HepG2 (cell line): ENCODE measurements around the gene NEURL2. TPM values are rescaled to one million over a fixed set of nuclear protein-coding genes. Genes with fewer than 3 reads are reported as not detected.

Experiments
- ATAC-seq: fragments of 200-7000 bp; cut with Tn5 transposase; 3 replicates; pipeline ENCODE4 v1.9.1; 2020; ENCODE audit warnings: mild to moderate bottlenecking, moderate library complexity
- BruUV-seq: library from RNA; stranded (reverse); fragments of 400-500 nt; replicated peaks from 2 replicates; lab custom pipeline; 2021; lab: Mats Ljungman, UMichigan
- CTCF ChIA-PET: fragments of 300-600 bp; formaldehyde crosslinking; extraction: SDS; loops from one replicate; lab custom pipeline; 2021; ENCODE audit warnings: low total read pairs, inconsistent platforms, low intra/inter-chr PET ratio; lab: Yijun Ruan, JAX
- POLR2A ChIA-PET: fragments of 350-600 bp; sonication (Branson Sonifier 250); formaldehyde crosslinking; loops from one replicate; lab custom pipeline; 2020; ENCODE audit warnings: antibody characterized with exemption, inconsistent platforms; lab: Yijun Ruan, JAX
- DNase-seq: peaks from one replicate; pipeline ENCODE4 v3.0.0-alpha.2; 2015; ENCODE audit warnings: low spot score
- FAIRE-seq: peaks from 3 replicates; lab custom pipeline; 2011; peaks lifted over from hg19 to GRCh38; lab: Jason Lieb, UNC
- H2AFZ ChIP-seq: one replicate; pipeline ENCODE4 v1.6.1; 2011; ENCODE audit warnings: low read length, inconsistent platforms
- H3K27ac ChIP-seq: fragments of 300-600 bp; 3 replicates; pipeline ENCODE4 v1.8.0; 2011; ENCODE audit warnings: mixed run types, mild to moderate bottlenecking, mixed read lengths, low read length, inconsistent platforms; ENCODE audit not compliant: insufficient read depth; ENCODE audit errors: extremely low read length
- H3K27me3 ChIP-seq, 2 experiments: fragments of 200-600 bp in 1 of 2; 2 replicates in 1 of 2; 3 replicates in 1 of 2; pipeline versions ENCODE4 v1.6.0 to v1.8.0; 2011; ENCODE audit warnings: low read length in 2 of 2, mild to moderate bottlenecking in 2 of 2, moderate library complexity in 2 of 2, inconsistent platforms in 1 of 2; ENCODE audit not compliant: insufficient read depth in 2 of 2, control insufficient read depth in 1 of 2
- H3K36me3 ChIP-seq, 2 experiments: fragments of 200-600 bp in 1 of 2; replicated peaks in 1 of 2; 2 replicates in 1 of 2; 3 replicates in 1 of 2; pipeline versions ENCODE4 v1.5.1 to v1.8.0; 2011; ENCODE audit warnings: low read length in 2 of 2, inconsistent platforms in 1 of 2; ENCODE audit not compliant: insufficient read depth in 2 of 2, control insufficient read depth in 1 of 2
- H3K4me1 ChIP-seq: 2 replicates; pipeline ENCODE4 v1.5.1; 2012; ENCODE audit warnings: low read length, inconsistent platforms; ENCODE audit not compliant: insufficient read depth
- H3K4me2 ChIP-seq: 2 replicates; pipeline ENCODE4 v1.6.0; 2011; ENCODE audit warnings: low read depth, low read length, inconsistent platforms
- H3K4me3 ChIP-seq, 3 experiments: fragments of 200-600 bp in 1 of 3; sonication (generic), shearing (Covaris generic) in 1 of 3; replicated peaks in 1 of 3; 2 replicates each; pipeline ENCODE4 v1.5.1; 2011 to 2016; ENCODE audit warnings: low read length in 3 of 3, inconsistent platforms in 2 of 3, low read depth in 2 of 3, mild to moderate bottlenecking in 2 of 3, control low read depth in 1 of 3, mixed read lengths in 1 of 3; ENCODE audit not compliant: insufficient read depth in 1 of 3
- H3K79me2 ChIP-seq: one replicate; pipeline ENCODE4 v1.6.1; 2011; ENCODE audit warnings: low read length, inconsistent platforms; ENCODE audit not compliant: insufficient read depth
- H3K9ac ChIP-seq: 2 replicates; pipeline ENCODE4 v1.6.0; 2011; ENCODE audit warnings: mild to moderate bottlenecking, low read depth, low read length, inconsistent platforms; ENCODE audit not compliant: insufficient read depth
- H3K9me3 ChIP-seq: 2 replicates; pipeline ENCODE4 v1.5.1; 2012; ENCODE audit warnings: mild to moderate bottlenecking, low read length
- H4K20me1 ChIP-seq: 2 replicates; pipeline ENCODE4 v1.6.0; 2011; ENCODE audit warnings: inconsistent platforms, mild to moderate bottlenecking, low read length, moderate library complexity; ENCODE audit not compliant: insufficient read depth
- HES4 ChIP-seq: sonication (generic); formaldehyde crosslinking; IDR thresholded peaks from 2 replicates; pipeline ENCODE4 v1.9.0; 2021; ENCODE audit warnings: mild to moderate bottlenecking, missing genetic modification reagents, borderline replicate concordance
- HOXA7 ChIP-seq: sonication (generic); formaldehyde crosslinking; IDR thresholded peaks from 2 replicates; pipeline ENCODE4 v1.8.1; 2022; ENCODE audit warnings: mild to moderate bottlenecking, missing genetic modification reagents, moderate library complexity
- RBFOX2 ChIP-seq: fragments of 200-400 bp; formaldehyde crosslinking; IDR thresholded peaks from 2 replicates; pipeline ENCODE4 v1.6.1; 2017; ENCODE audit warnings: low read depth, mild to moderate bottlenecking, low read length
- TEAD3 ChIP-seq: optimal IDR thresholded peaks from 2 replicates; pipeline ENCODE3; 2016; ENCODE audit warnings: borderline replicate concordance
- in situ Hi-C: cut with HindIII; loops from 2 replicates; pipeline ENCODE4 v1.10.0; 2017; ENCODE audit warnings: low pct_unique_long_range_greater_than_20kb; ENCODE audit not compliant: extremely low pct_ligation_motif_present
- intact Hi-C: fragments of 100-400 bp; cut with micrococcal nuclease; formaldehyde crosslinking; loops from one replicate; pipeline ENCODE4 v1.10.0; 2022; ENCODE audit not compliant: unreplicated experiment
- polyA plus RNA-seq, 8 experiments: library from polyadenylated mRNA; depleted of rRNA in 3 of 8; stranded (reverse) in 7 of 8; unstranded in 1 of 8; fragments of >200 nt; fragmentation: Illumina TruSeq in 4 of 8; extraction: Trizol in 4 of 8; gene quantifications; 2 replicates each; pipeline versions ENCODE4 v1.2.1 to v1.2.3, GENCODE V29; 2011 to 2016; ENCODE audit warnings: low read depth in 4 of 8, missing spikeins in 1 of 8, mixed read lengths in 1 of 8; ENCODE audit not compliant: insufficient read depth in 1 of 8
- total RNA-seq, 5 experiments: library from RNA; depleted of rRNA; stranded (reverse); fragments of >200 nt; fragmentation: Illumina TruSeq; extraction: Trizol; gene quantifications; 2 replicates each; pipeline ENCODE4 v1.2.3, GENCODE V29; 2016; ENCODE audit warnings: low read depth in 1 of 5
- TF ChIP-seq, protein P1 (sequence below), 2 experiments: sonication (generic) in 1 of 2; formaldehyde crosslinking in 1 of 2; IDR thresholded peaks; 2 replicates each; pipeline versions ENCODE4 v1.6.1 to v1.9.0; 2014 to 2022; ENCODE audit warnings: antibody characterized with exemption in 1 of 2, borderline replicate concordance in 1 of 2, inconsistent platforms in 1 of 2, low read depth in 1 of 2, missing genetic modification reagents in 1 of 2

Gene NEURL2
- total and polyA plus RNA-seq, 2 of the 13 experiments (the other 11 are each of a cell fraction or from before 2014, with no cell fraction given), result 7.2 to 9.7 TPM

DNA sequence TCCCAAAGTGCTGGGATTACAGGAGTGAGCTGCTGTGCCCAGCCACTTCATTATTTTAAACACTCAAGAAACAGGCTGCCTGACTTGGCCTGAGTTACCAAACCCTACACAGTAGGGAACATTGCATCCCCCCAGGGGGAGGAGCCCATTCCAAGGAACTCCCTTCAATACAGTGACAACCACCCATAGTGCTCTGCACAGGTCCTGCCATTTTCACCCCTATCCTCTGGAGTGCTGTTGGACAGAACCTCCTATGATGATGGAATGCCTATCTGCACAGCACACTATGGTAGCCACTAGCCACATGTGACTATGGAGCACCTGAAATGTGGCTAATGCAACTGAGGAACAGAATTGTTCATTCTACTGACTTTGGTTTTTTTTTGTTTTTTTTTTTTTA lies 45.6 kb downstream of the NEURL2 start:
- FAIRE-seq, result peak; percentile 42

More for the DNA sequence above, 45.6 kb downstream of the NEURL2 start:
- Histone ChIP-seq H3K4me1 (peaks cover 4% of the 10 kb centered on the region; the same call in 1 of the 2 replicates), H2AFZ (no peak overlapping the region), H3K79me2 (no peaks in the 10 kb centered on the region), H3K9me3 (no peaks in the 10 kb centered on the region), H4K20me1 (no peaks in the 10 kb centered on the region), H3K27ac (no peak overlapping the region), H3K4me2 (no peak overlapping the region)
- POLR2A ChIA-PET, result interaction anchor here (1.6 kb wide), 1 partner anchor 12 kb away, joined by 5 read pairs; the partner anchor contains the start of gene SNX21
- CTCF ChIA-PET, result no interaction called here
- ATAC-seq, result no peak; the same call in 2 of the 3 replicates
- DNase-seq, result no peak
- intact Hi-C loops, result no loop called here
- TF ChIP-seq HES4 (no peak), TEAD3 (CRISPR knock-in tag) (peak; percentile 30), HOXA7 (CRISPR knock-in tag) (no peak), RBFOX2 (no peak)
- TF ChIP-seq, protein P1, sequence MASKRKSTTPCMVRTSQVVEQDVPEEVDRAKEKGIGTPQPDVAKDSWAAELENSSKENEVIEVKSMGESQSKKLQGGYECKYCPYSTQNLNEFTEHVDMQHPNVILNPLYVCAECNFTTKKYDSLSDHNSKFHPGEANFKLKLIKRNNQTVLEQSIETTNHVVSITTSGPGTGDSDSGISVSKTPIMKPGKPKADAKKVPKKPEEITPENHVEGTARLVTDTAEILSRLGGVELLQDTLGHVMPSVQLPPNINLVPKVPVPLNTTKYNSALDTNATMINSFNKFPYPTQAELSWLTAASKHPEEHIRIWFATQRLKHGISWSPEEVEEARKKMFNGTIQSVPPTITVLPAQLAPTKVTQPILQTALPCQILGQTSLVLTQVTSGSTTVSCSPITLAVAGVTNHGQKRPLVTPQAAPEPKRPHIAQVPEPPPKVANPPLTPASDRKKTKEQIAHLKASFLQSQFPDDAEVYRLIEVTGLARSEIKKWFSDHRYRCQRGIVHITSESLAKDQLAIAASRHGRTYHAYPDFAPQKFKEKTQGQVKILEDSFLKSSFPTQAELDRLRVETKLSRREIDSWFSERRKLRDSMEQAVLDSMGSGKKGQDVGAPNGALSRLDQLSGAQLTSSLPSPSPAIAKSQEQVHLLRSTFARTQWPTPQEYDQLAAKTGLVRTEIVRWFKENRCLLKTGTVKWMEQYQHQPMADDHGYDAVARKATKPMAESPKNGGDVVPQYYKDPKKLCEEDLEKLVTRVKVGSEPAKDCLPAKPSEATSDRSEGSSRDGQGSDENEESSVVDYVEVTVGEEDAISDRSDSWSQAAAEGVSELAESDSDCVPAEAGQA (IDR thresholded peaks at IDR 0.05; ENCODE audit: low read depth), result no peak
- TF ChIP-seq, protein P1 (CRISPR knock-in tag; IDR thresholded peaks at IDR 0.05; ENCODE audit: borderline replicate concordance), result no peak
- TF ChIP-seq, all 625 proteins: peak for 1
- H3K36me3 ChIP-seq, result peaks cover 23 to 44% of the 10 kb centered on the region in 2 experiments
- no TSS peak for BruUV-seq
- H3K9ac ChIP-seq, result no peak overlapping the region
- no peaks in the 10 kb centered on the region for H3K27me3 ChIP-seq
- in situ Hi-C loops, result no loop called here
- H3K4me3 ChIP-seq, result no peak overlapping the region
